Liver (tissue), 3 donors: ENCODE data around the gene CDKL2.

ENCODE experiments used
- CTCF ChIP-seq: fragments of 150-350 bp; IDR thresholded peaks from 2 replicates; pipeline ENCODE4 v1.5.1; 2017; ENCODE audit warnings: improper control_type of control experiment, low read depth, low read length; ENCODE audit not compliant: missing input control
- GABPA ChIP-seq, 2 donors: IDR thresholded peaks in 1 of 2; conservative IDR thresholded peaks in 1 of 2; 2 replicates each; pipeline ENCODE4 v1.6.1; 2016; ENCODE audit warnings: antibody characterized with exemption in 2 of 2, mild to moderate bottlenecking in 1 of 2, moderate library complexity in 1 of 2
- HNF4A ChIP-seq, 2 donors: conservative IDR thresholded peaks; 2 replicates each; pipeline ENCODE4 v1.6.1; 2016; ENCODE audit warnings: antibody characterized with exemption in 2 of 2, mild to moderate bottlenecking in 2 of 2
- JUND ChIP-seq, 2 donors: IDR thresholded peaks; 2 replicates each; pipeline ENCODE4 v1.6.1; 2016; ENCODE audit warnings: antibody characterized with exemption in 2 of 2
- MAX ChIP-seq: IDR thresholded peaks from 2 replicates; pipeline ENCODE4 v1.6.1; 2016; ENCODE audit warnings: antibody characterized with exemption
- RAD21 ChIP-seq, 2 donors: IDR thresholded peaks; 2 replicates each; pipeline ENCODE4 v1.6.1; 2016; ENCODE audit warnings: antibody characterized with exemption in 2 of 2, mild to moderate bottlenecking in 2 of 2
- REST ChIP-seq: IDR thresholded peaks from 2 replicates; pipeline ENCODE4 v1.6.1; 2016; ENCODE audit warnings: antibody characterized with exemption, mild to moderate bottlenecking
- RXRA ChIP-seq, 2 donors: IDR thresholded peaks; 2 replicates each; pipeline ENCODE4 v1.6.1; 2017 to 2018; ENCODE audit warnings: antibody characterized with exemption in 2 of 2, mild to moderate bottlenecking in 1 of 2
- SP1 ChIP-seq: IDR thresholded peaks from 2 replicates; pipeline ENCODE4 v1.6.1; 2018; ENCODE audit warnings: antibody characterized with exemption, mild to moderate bottlenecking
- TAF1 ChIP-seq: conservative IDR thresholded peaks from 2 replicates; pipeline ENCODE4 v1.6.1; 2016; ENCODE audit warnings: antibody characterized with exemption, mild to moderate bottlenecking
- YY1 ChIP-seq: IDR thresholded peaks from 2 replicates; pipeline ENCODE4 v1.6.1; 2016; ENCODE audit warnings: antibody characterized with exemption, mild to moderate bottlenecking
- ZBTB33 ChIP-seq: IDR thresholded peaks from 2 replicates; pipeline ENCODE4 v1.6.1; 2016; ENCODE audit warnings: antibody characterized with exemption
- donor health status: healthy.
- donor health status: healthy.

- TF ChIP-seq CTCF (no peak), MAX (no peak), ZBTB33 (no peak), RAD21 (IDR thresholded peaks at IDR 0.05) (no peak), REST (no peak), JUND (IDR thresholded peaks at IDR 0.05) (no peak), TAF1 (no peak), GABPA (IDR thresholded peaks at IDR 0.05 in 1 of 2, conservative IDR thresholded peaks at IDR 0.05 in 1 of 2) (no peak), SP1 (no peak), YY1 (no peak), HNF4A (conservative IDR thresholded peaks at IDR 0.05) (no peak), RXRA (IDR thresholded peaks at IDR 0.05) (no peak)
These were observed 6.8 kb upstream of the CDKL2 start for GRCh38 chr4:75637176-75637575.
